GM04504 (cell line): ENCODE data around the gene ERBB4.

Source experiments
- DNase-seq: peaks from one replicate; pipeline ENCODE4 v3.0.0-alpha.2; 2012; ENCODE audit warnings: low read depth

The ERBB4 gene

GRCh38 chr2:212364112-212364985 lies 174.3 kb downstream of the ERBB4 start:
- peak; percentile 32 for DNase-seq

- DNase-seq, result no peak
Observed at GRCh38 chr2:212361174-212361756, 177.3 kb downstream of the ERBB4 start.

- DNase-seq, result no peak
Observed at GRCh38 chr2:212360068-212360460, 178.5 kb downstream of the ERBB4 start.

GRCh38 chr2:212359425-212360067 lies 179.1 kb downstream of the ERBB4 start:
- no peak for DNase-seq

- no peak for DNase-seq
Observed at GRCh38 chr2:212357606-212358005, 181.0 kb downstream of the ERBB4 start.

GRCh38 chr2:212354382-212354781 lies 184.2 kb downstream of the ERBB4 start:
- no peak for DNase-seq

- no peak for DNase-seq
Observed at GRCh38 chr2:212348501-212348900, 190.1 kb downstream of the ERBB4 start.

- no peak for DNase-seq
Observed at GRCh38 chr2:212346865-212347264, 191.7 kb downstream of the ERBB4 start.

- DNase-seq, result no peak
Observed at GRCh38 chr2:212345966-212346365, 192.6 kb downstream of the ERBB4 start.

- no peak for DNase-seq
Observed at GRCh38 chr2:212344131-212344530, 194.5 kb downstream of the ERBB4 start.

GRCh38 chr2:212343167-212343566 lies 195.4 kb downstream of the ERBB4 start:
- DNase-seq, result no peak

GRCh38 chr2:212337486-212338343 lies 200.9 kb downstream of the ERBB4 start:
- no peak for DNase-seq

GRCh38 chr2:212337036-212337435 lies 201.6 kb downstream of the ERBB4 start:
- DNase-seq, result no peak

GRCh38 chr2:212330263-212330662 lies 208.3 kb downstream of the ERBB4 start:
- no peak for DNase-seq

GRCh38 chr2:212328712-212329496 lies 209.7 kb downstream of the ERBB4 start:
- DNase-seq, result no peak

- no peak for DNase-seq
Observed at GRCh38 chr2:212328136-212328535, 210.5 kb downstream of the ERBB4 start.

- no peak for DNase-seq
Observed at GRCh38 chr2:212327171-212327809, 211.3 kb downstream of the ERBB4 start.

GRCh38 chr2:212318636-212319035 lies 220.0 kb downstream of the ERBB4 start:
- no peak for DNase-seq

GRCh38 chr2:212314680-212315079 lies 223.9 kb downstream of the ERBB4 start:
- DNase-seq, result no peak

- DNase-seq, result no peak
Observed at GRCh38 chr2:212311807-212312404, 226.7 kb downstream of the ERBB4 start.
